Breast epithelium (tissue), 3 donors: Measurements from ENCODE around the gene CYFIP2.

Experiments
- POLR2A ChIP-seq: fragments of 450-650 bp; IDR thresholded peaks from one replicate; pipeline ENCODE4 v1.6.1; 2016; ENCODE audit warnings: antibody characterized with exemption, mild to moderate bottlenecking, moderate library complexity
- POLR2AphosphoS5 ChIP-seq, 3 donors: sonication (generic); formaldehyde crosslinking; IDR thresholded peaks; one replicate each; pipeline ENCODE4 v1.6.1; 2017; ENCODE audit warnings: antibody characterized with exemption in 3 of 3
- TF ChIP-seq, protein P1 (sequence below), 3 donors: fragments of 450-650 bp; IDR thresholded peaks; one replicate each; pipeline ENCODE4 v1.5.1; 2016 to 2017; ENCODE audit warnings: antibody characterized with exemption in 3 of 3, mild to moderate bottlenecking in 3 of 3, moderate library complexity in 3 of 3

DNA sequence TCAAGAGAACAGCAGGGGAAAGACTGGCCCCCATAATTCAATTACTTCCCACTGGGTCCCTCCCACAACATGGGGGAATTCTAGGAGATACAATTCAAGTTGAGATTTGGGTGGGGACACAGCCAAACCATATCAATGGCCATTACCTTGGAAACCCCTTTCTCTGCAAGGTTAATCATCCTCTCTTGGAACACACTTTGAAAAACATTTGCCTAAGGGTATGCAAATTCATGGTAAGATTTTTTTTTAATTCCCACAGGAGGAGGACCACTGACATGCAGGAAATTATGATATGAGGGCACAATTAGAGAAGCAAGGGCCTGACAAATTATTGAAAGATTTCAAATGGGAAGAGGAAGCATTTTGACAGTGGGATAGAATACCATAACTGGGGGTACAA lies 132.4 kb downstream of the CYFIP2 start:
- TF ChIP-seq, protein P1, sequence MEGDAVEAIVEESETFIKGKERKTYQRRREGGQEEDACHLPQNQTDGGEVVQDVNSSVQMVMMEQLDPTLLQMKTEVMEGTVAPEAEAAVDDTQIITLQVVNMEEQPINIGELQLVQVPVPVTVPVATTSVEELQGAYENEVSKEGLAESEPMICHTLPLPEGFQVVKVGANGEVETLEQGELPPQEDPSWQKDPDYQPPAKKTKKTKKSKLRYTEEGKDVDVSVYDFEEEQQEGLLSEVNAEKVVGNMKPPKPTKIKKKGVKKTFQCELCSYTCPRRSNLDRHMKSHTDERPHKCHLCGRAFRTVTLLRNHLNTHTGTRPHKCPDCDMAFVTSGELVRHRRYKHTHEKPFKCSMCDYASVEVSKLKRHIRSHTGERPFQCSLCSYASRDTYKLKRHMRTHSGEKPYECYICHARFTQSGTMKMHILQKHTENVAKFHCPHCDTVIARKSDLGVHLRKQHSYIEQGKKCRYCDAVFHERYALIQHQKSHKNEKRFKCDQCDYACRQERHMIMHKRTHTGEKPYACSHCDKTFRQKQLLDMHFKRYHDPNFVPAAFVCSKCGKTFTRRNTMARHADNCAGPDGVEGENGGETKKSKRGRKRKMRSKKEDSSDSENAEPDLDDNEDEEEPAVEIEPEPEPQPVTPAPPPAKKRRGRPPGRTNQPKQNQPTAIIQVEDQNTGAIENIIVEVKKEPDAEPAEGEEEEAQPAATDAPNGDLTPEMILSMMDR (IDR thresholded peaks at IDR 0.05), result no peak
- TF ChIP-seq POLR2A, result no peak
- TF ChIP-seq POLR2AphosphoS5 (IDR thresholded peaks at IDR 0.05), result no peak
